IMR-90 (cell line): ENCODE measurements around the gene MIOX. TPM values are rescaled to one million over a fixed set of nuclear protein-coding genes. Genes with fewer than 3 reads are reported as not detected.

Source experiments
- ATAC-seq: fragments of 200-7000 bp; cut with Tn5 transposase; 2 replicates; pipeline ENCODE4 v1.9.1; 2020; ENCODE audit warnings: low read depth, mild to moderate bottlenecking, moderate library complexity
- BruUV-seq: library from RNA; stranded (reverse); fragments of 400-500 nt; replicated peaks from 2 replicates; lab custom pipeline; 2021; lab: Mats Ljungman, UMichigan
- CTCF ChIA-PET: fragments of 300-600 bp; formaldehyde crosslinking; extraction: SDS; loops from one replicate; lab custom pipeline; 2021; ENCODE audit warnings: antibody characterized with exemption; lab: Yijun Ruan, JAX
- POLR2A ChIA-PET: fragments of 300-600 bp; sonication (Branson Sonifier 250); formaldehyde crosslinking; loops from one replicate; lab custom pipeline; 2022; ENCODE audit warnings: antibody characterized with exemption; ENCODE audit not compliant: unreplicated experiment; lab: Charles Lee
- DNase-seq: peaks from one replicate; pipeline ENCODE4 v3.0.0; 2013
- H2AFZ ChIP-seq: replicated peaks from 2 replicates; pipeline ENCODE3; 2013; ENCODE audit warnings: low read length, mild to moderate bottlenecking; ENCODE audit not compliant: poor library complexity
- H2AK5ac ChIP-seq: 2 replicates; pipeline ENCODE4 v1.6.1; 2013; ENCODE audit warnings: low read depth, low read length, inconsistent platforms
- H2AK9ac ChIP-seq: replicated peaks from 2 replicates; pipeline ENCODE3; 2013; ENCODE audit warnings: mild to moderate bottlenecking, low read depth, low read length, moderate library complexity; ENCODE audit not compliant: poor library complexity
- H2BK120ac ChIP-seq: 2 replicates; pipeline ENCODE4 v1.6.1; 2013; ENCODE audit warnings: low read depth, low read length, inconsistent platforms
- H2BK15ac ChIP-seq: 3 replicates; pipeline ENCODE4 v1.6.1; 2013; ENCODE audit warnings: low read depth, low read length, inconsistent platforms
- H2BK20ac ChIP-seq: 2 replicates; pipeline ENCODE4 v1.6.1; 2013; ENCODE audit warnings: low read depth, mild to moderate bottlenecking, inconsistent platforms, low read length, moderate library complexity
- H2BK5ac ChIP-seq: 2 replicates; pipeline ENCODE4 v1.6.1; 2013; ENCODE audit warnings: mild to moderate bottlenecking, low read depth, low read length, inconsistent platforms; ENCODE audit not compliant: poor library complexity, severe bottlenecking
- H3K14ac ChIP-seq: replicated peaks from 2 replicates; pipeline ENCODE4 v1.6.1; 2013; ENCODE audit warnings: low read depth, low read length, inconsistent platforms
- H3K18ac ChIP-seq: 2 replicates; pipeline ENCODE4 v1.6.1; 2013; ENCODE audit warnings: low read depth, low read length, control low read depth
- H3K23ac ChIP-seq: 2 replicates; pipeline ENCODE4 v1.6.1; 2013; ENCODE audit warnings: low read depth, low read length, inconsistent platforms
- H3K27ac ChIP-seq: 2 replicates; pipeline ENCODE4 v1.5.1; 2013; ENCODE audit warnings: mild to moderate bottlenecking, control low read depth, low read length; ENCODE audit not compliant: insufficient read depth
- H3K27me3 ChIP-seq: 2 replicates; pipeline ENCODE4 v1.6.1; 2013; ENCODE audit warnings: low read length; ENCODE audit not compliant: control insufficient read depth, insufficient read depth
- H3K36me3 ChIP-seq: 2 replicates; pipeline ENCODE4 v1.6.1; 2013; ENCODE audit warnings: low read length, mixed read lengths; ENCODE audit not compliant: control insufficient read depth, insufficient read depth
- H3K4ac ChIP-seq: 2 replicates; pipeline ENCODE4 v1.6.1; 2013; ENCODE audit warnings: low read depth, low read length, inconsistent platforms
- H3K4me1 ChIP-seq: 2 replicates; pipeline ENCODE4 v1.6.1; 2013; ENCODE audit warnings: low read length, mixed read lengths; ENCODE audit not compliant: control insufficient read depth, insufficient read depth
- H3K4me2 ChIP-seq: 2 replicates; pipeline ENCODE4 v1.6.1; 2013; ENCODE audit warnings: low read depth, mild to moderate bottlenecking, control low read depth, low read length, moderate library complexity
- H3K4me3 ChIP-seq: 2 replicates; pipeline ENCODE4 v1.5.1; 2013; ENCODE audit warnings: low read depth, mild to moderate bottlenecking, control low read depth, low read length, moderate library complexity; ENCODE audit not compliant: insufficient read depth
- H3K56ac ChIP-seq: 2 replicates; pipeline ENCODE4 v1.6.1; 2013; ENCODE audit warnings: low read length, inconsistent platforms; ENCODE audit not compliant: insufficient read depth; ENCODE audit errors: extremely low read depth
- H3K79me1 ChIP-seq, 2 experiments: 2 replicates each; pipeline ENCODE4 v1.6.1; 2013; ENCODE audit warnings: low read length in 2 of 2, inconsistent platforms in 1 of 2, low read depth in 1 of 2
- H3K9ac ChIP-seq: 2 replicates; pipeline ENCODE4 v1.6.1; 2013; ENCODE audit warnings: low read depth, low read length, control low read depth
- H3K9me1 ChIP-seq: 2 replicates; pipeline ENCODE4 v1.6.1; 2013; ENCODE audit warnings: low read length, inconsistent platforms; ENCODE audit not compliant: insufficient read depth
- H3K9me3 ChIP-seq: 2 replicates; pipeline ENCODE4 v1.6.1; 2013; ENCODE audit warnings: low read length; ENCODE audit not compliant: control insufficient read depth, insufficient read depth
- H4K20me1 ChIP-seq: 2 replicates; pipeline ENCODE4 v1.6.1; 2013; ENCODE audit warnings: low read length, inconsistent platforms; ENCODE audit not compliant: insufficient read depth
- H4K5ac ChIP-seq: 2 replicates; pipeline ENCODE4 v1.6.1; 2013; ENCODE audit warnings: mild to moderate bottlenecking, low read depth, low read length, control low read depth
- H4K8ac ChIP-seq, 2 experiments: 2 replicates each; pipeline ENCODE4 v1.6.1; 2013; ENCODE audit warnings: low read depth in 2 of 2, low read length in 2 of 2, control low read depth in 1 of 2, inconsistent platforms in 1 of 2
- H4K91ac ChIP-seq: 2 replicates; pipeline ENCODE4 v1.6.1; 2013; ENCODE audit warnings: low read depth, low read length, inconsistent platforms; ENCODE audit not compliant: insufficient read depth
- BHLHE40 ChIP-seq: fragments of 150-350 bp; IDR thresholded peaks from 2 replicates; pipeline ENCODE4 v1.6.1; 2016; ENCODE audit warnings: mild to moderate bottlenecking, low read depth, low read length
- CEBPB ChIP-seq: IDR thresholded peaks from 2 replicates; pipeline ENCODE4 v1.6.1; 2012; ENCODE audit warnings: low read depth, low read length, improper control_type of control experiment
- CHD1 ChIP-seq: IDR thresholded peaks from 2 replicates; pipeline ENCODE4 v1.6.1; 2012; ENCODE audit warnings: low read depth, low read length, improper control_type of control experiment
- CTCF ChIP-seq: conservative IDR thresholded peaks from 2 replicates; pipeline ENCODE4 v1.5.1; 2012; ENCODE audit warnings: mild to moderate bottlenecking, low read depth, low read length, improper control_type of control experiment
- ELK1 ChIP-seq: fragments of 150-350 bp; IDR thresholded peaks from 2 replicates; pipeline ENCODE4 v1.6.1; 2016; ENCODE audit warnings: low read depth, mild to moderate bottlenecking, low read length, moderate library complexity, borderline replicate concordance
- FOS ChIP-seq: fragments of 150-350 bp; IDR thresholded peaks from 2 replicates; pipeline ENCODE4 v1.6.1; 2016; ENCODE audit warnings: low read depth, low read length
- MAFK ChIP-seq: IDR thresholded peaks from 2 replicates; pipeline ENCODE4 v1.6.1; 2012; ENCODE audit warnings: low read depth, low read length, improper control_type of control experiment
- MAZ ChIP-seq: IDR thresholded peaks from 2 replicates; pipeline ENCODE4 v1.6.1; 2012; ENCODE audit warnings: low read depth, mild to moderate bottlenecking, low read length, improper control_type of control experiment, moderate library complexity, borderline replicate concordance
- MXI1 ChIP-seq: IDR thresholded peaks from 2 replicates; pipeline ENCODE4 v1.6.1; 2012; ENCODE audit warnings: low read depth, mild to moderate bottlenecking, low read length, moderate library complexity, borderline replicate concordance
- NFE2L2 ChIP-seq: fragments of 150-350 bp; IDR thresholded peaks from 2 replicates; pipeline ENCODE4 v1.6.1; 2016; ENCODE audit warnings: low read depth, mild to moderate bottlenecking, low read length
- POLR2A ChIP-seq: IDR thresholded peaks from 2 replicates; pipeline ENCODE4 v1.6.1; 2012; ENCODE audit warnings: mild to moderate bottlenecking, low read depth, low read length
- RAD21 ChIP-seq: IDR thresholded peaks from 2 replicates; pipeline ENCODE4 v1.6.1; 2012; ENCODE audit warnings: low read length, improper control_type of control experiment
- RCOR1 ChIP-seq: IDR thresholded peaks from 2 replicates; pipeline ENCODE4 v1.6.1; 2012; ENCODE audit warnings: mild to moderate bottlenecking, low read length, improper control_type of control experiment; ENCODE audit not compliant: insufficient replicate concordance
- RFX5 ChIP-seq: IDR thresholded peaks from 2 replicates; pipeline ENCODE4 v1.8.0; 2012; ENCODE audit warnings: low read depth, mild to moderate bottlenecking, low read length, moderate library complexity
- SMC3 ChIP-seq: fragments of 150-350 bp; IDR thresholded peaks from 2 replicates; pipeline ENCODE4 v1.6.1; 2016; ENCODE audit warnings: low read depth, mild to moderate bottlenecking, antibody characterized with exemption, low read length, moderate library complexity
- USF2 ChIP-seq: fragments of 150-350 bp; IDR thresholded peaks from 2 replicates; pipeline ENCODE4 v1.6.1; 2017; ENCODE audit warnings: mild to moderate bottlenecking, antibody characterized with exemption, low read length, low read depth
- WGBS, 2 experiments: methylation state at CpG; one replicate each; pipeline versions ENCODE4 v1.1.5 to v1.1.7; 2013; ENCODE audit warnings: missing lambda C conversion rate in 2 of 2; ENCODE audit not compliant: insufficient read length in 1 of 2; ENCODE audit errors: extremely low coverage in 2 of 2; 5-methylcytosine and 5-hydroxymethylcytosine counted together
- dilution Hi-C: fragments of 300-500 bp; cut with HindIII; formaldehyde crosslinking; loops from one replicate; pipeline ENCODE4 v1.14.3; 2018; ENCODE audit warnings: low sequenced_read_pairs; ENCODE audit not compliant: unreplicated experiment
- in situ Hi-C: fragments of 300-500 bp; cut with MboI; formaldehyde crosslinking; loops from 3 replicates; pipeline ENCODE4 v1.14.3; 2019; ENCODE audit warnings: low sequenced_read_pairs, inconsistent platforms, mixed read lengths
- intact Hi-C: fragments of 100-400 bp; cut with micrococcal nuclease; formaldehyde crosslinking; loops from 2 replicates; pipeline ENCODE4 v1.10.0; 2022
- polyA plus RNA-seq, 3 experiments: library from polyadenylated mRNA; depleted of rRNA; stranded (reverse); fragments of >200 nt; gene quantifications; 2 replicates each; pipeline ENCODE4 v1.2.3, GENCODE V29; 2012; ENCODE audit warnings: low replicate concordance in 1 of 3
- total RNA-seq: library from RNA; depleted of rRNA; stranded (reverse); fragments of >200 nt; gene quantifications from 2 replicates; pipeline ENCODE4 v1.2.3, GENCODE V29; 2012

Gene MIOX
- total and polyA plus RNA-seq, 2 of the 4 experiments (the other 2 are of a cell fraction), result not detected

DNA sequence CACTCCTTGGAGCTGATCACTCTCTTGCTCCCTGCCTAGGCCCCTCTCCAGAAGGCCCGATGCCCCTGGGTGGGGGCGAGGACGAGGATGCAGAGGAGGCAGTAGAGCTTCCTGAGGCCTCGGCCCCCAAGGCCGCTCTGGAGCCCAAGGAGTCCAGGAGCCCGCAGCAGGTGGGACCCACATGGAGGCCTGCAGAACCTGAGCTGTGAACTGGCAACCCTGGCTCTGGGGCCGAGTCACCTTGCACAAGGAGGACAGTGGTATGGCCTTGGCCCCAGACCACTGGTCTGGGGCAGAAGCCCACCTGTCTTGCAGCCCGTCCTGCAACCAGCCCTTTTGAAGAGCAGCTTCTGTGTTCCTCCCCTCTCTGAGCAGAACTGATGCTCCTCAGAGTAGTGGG is 32.5 kb downstream of the MIOX start:
- H3K27ac ChIP-seq, result no peak overlapping the region
- no peak for DNase-seq
- H2BK5ac ChIP-seq, result no peak overlapping the region
- H3K79me1 ChIP-seq, result peaks cover 19 to 50% of the 10 kb centered on the region in 2 experiments
- H4K8ac ChIP-seq, result no peak overlapping the region
- no peak overlapping the region for H2BK20ac ChIP-seq
- H3K36me3 ChIP-seq, result peaks cover 49% of the 10 kb centered on the region
- no peak overlapping the region for H2AK5ac ChIP-seq
- 94% methylated on average over 6 of the region's 8 CpGs; no CpG with 5 or more reads in 1 of the 2 experiments for WGBS, 2 experiments
- no peak overlapping the region for H3K4ac ChIP-seq
- H2AK9ac ChIP-seq, result no peak overlapping the region
- H4K20me1 ChIP-seq, result peaks cover 15% of the 10 kb centered on the region
- H4K91ac ChIP-seq, result no peak overlapping the region
- H2BK120ac ChIP-seq, result no peak overlapping the region
- CTCF ChIA-PET, result no interaction called here
- no TSS peak for BruUV-seq
- H3K9ac ChIP-seq, result no peak overlapping the region
- H3K14ac ChIP-seq, result no peak overlapping the region
- H3K4me2 ChIP-seq, result no peak overlapping the region
- H3K56ac ChIP-seq, result no peak overlapping the region
- H3K4me3 ChIP-seq, result no peak overlapping the region
- H3K9me3 ChIP-seq, result no peaks in the 10 kb centered on the region
- POLR2A ChIA-PET, result no interaction called here
- no peak overlapping the region for H2BK15ac ChIP-seq
- no peak overlapping the region for H4K5ac ChIP-seq
- H3K23ac ChIP-seq, result no peak overlapping the region
- no peaks in the 10 kb centered on the region for H3K27me3 ChIP-seq
- no peak overlapping the region for H2AFZ ChIP-seq
- dilution Hi-C loops (no loop called here), in situ Hi-C loops (no loop called here), intact Hi-C loops (no loop called here)
- H3K18ac ChIP-seq, result no peak overlapping the region
- no peak for ATAC-seq
- no peaks in the 10 kb centered on the region for H3K9me1 ChIP-seq
- TF ChIP-seq BHLHE40 (no peak), SMC3 (no peak), RCOR1 (no peak), ELK1 (no peak), FOS (no peak), CEBPB (no peak), CTCF (no peak), NFE2L2 (no peak), RFX5 (no peak), MAZ (no peak), CHD1 (no peak), MXI1 (no peak), USF2 (no peak), RAD21 (no peak), POLR2A (no peak), MAFK (no peak)
- H3K4me1 ChIP-seq, result no peaks in the 10 kb centered on the region; the same call in 1 of the 2 replicates
